ENCODE measurements around the gene CPSF4. TPM values are rescaled to one million over a fixed set of nuclear protein-coding genes. Genes with fewer than 3 reads are reported as not detected.

Gene CPSF4
- total RNA-seq (ENCODE audit: insufficient read depth, low replicate concordance): 16.1 TPM

DNA sequence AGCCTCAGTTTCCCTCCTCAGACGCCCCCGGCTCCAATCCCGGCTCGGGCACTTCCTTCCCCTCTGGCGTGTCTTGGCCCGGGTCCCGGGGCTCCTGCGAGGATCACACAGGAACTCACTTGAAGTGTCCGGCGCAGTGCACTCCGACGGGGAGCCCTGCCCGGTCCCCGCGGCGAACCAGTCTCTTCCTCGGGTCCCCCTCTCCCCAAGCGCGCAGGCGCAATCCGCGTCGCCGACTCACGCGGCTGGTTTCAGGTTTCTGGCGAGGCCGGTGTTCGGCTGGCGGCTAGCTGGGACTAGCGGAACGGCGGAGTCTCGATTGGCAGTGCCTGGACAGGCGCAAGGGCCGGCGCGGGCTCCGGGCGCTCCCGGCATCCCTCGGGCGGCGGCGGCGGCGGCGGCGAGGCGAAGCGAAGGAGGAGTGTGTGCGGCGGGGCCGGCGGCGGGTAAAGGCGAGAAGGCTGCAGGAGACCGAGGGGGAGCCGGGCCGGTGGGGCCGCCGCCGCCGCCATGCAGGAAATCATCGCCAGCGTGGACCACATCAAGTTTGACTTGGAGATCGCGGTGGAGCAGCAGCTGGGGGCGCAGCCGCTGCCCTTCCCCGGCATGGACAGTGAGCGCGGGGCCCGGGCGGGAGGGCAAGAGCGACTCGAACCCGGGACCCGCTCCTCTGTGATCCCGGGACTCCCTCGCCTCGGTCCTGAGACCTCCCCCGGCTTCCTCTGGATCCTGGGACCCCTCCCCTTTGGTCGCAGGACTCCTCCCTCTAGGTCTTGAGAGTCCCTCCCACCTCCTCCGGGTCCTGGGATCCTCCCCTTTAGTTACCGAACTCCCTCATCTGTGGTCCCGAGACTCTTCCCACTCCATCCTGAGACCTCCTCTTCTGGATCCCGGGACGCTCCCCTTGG lies at the start of gene CPSF4, which contains the start of gene PTCD1:
Gene CPSF4 (plus strand): TSS at position 371 of the 908 bp plus-strand sequence. CDS start 140 bp downstream, at position 511.
Gene PTCD1 (minus strand): TSS at position 226 of the 908 bp plus-strand sequence. CDS start 3,556 bp downstream, outside the sequence.
- peak; percentile 98 for DNase-seq (ENCODE audit: low spot score)

DNA sequence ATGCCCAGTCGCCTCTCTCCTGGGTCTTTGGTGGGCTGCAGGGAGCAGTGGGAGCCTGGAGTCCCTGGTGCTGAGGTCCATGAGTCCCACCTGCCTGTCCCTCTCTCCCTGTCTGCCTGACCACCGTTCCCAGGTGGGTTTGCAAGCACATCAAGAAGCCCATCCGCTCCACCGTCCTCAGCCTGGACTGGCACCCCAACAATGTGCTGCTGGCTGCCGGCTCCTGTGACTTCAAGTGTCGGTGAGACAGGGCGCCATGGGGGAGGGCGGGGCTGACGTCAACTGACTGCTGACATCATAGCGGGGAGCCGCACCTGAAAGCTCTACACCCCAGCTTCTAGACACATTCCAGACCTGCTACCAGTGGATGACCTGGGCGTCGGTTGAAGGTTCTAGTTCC lies 49.0 kb upstream of the CPSF4 start:
- no peak for DNase-seq (ENCODE audit: low spot score)

DNA sequence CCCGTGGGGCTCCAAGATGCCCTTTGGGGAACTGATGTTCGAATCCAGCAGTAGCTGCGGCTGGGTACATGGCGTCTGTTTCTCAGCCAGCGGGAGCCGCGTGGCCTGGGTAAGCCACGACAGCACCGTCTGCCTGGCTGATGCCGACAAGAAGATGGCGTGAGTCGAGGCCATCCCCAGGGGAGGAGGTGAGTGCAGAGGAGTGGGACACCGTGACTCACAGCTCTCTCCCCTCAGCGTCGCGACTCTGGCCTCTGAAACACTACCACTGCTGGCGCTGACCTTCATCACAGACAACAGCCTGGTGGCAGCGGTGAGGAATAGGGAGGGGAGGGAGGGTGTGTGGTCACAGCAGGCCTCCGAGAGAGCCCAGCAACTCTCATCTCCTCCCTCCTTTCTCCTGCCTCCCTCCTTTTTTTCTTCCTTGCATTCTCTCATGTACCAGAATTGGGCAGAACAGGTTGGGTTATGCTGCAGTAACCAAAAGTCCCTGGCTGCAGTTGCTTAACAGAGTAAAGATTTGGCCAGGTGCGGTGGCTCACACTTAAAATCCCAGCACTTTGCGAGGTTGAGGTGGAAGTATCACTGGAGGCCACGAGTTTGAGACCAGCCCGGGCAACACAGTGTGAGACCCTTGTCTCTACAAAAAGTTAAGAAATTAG lies 47.7 kb upstream of the CPSF4 start:
- DNase-seq (ENCODE audit: low spot score): no peak

DNA sequence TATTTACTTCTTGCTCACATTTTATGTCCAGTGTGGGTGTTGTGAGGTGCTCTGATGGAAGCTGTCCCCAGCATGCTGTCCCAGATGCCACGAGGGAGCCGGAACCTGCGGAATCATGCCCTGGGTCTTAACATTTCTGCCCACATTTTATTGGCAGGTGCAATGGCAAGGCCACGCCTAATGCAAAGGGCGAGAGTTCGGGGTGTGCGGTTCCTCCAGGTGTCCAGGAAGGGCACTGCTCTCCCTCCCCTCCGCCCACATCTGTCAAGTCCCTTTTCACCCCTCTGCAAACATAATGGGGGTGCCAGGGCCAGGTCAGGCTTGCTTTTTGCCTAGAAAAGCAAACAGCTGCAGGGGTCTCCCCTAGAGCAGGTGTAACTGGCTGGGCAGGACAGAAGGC lies 46.7 kb upstream of the CPSF4 start:
- DNase-seq (ENCODE audit: low spot score): no peak

DNA sequence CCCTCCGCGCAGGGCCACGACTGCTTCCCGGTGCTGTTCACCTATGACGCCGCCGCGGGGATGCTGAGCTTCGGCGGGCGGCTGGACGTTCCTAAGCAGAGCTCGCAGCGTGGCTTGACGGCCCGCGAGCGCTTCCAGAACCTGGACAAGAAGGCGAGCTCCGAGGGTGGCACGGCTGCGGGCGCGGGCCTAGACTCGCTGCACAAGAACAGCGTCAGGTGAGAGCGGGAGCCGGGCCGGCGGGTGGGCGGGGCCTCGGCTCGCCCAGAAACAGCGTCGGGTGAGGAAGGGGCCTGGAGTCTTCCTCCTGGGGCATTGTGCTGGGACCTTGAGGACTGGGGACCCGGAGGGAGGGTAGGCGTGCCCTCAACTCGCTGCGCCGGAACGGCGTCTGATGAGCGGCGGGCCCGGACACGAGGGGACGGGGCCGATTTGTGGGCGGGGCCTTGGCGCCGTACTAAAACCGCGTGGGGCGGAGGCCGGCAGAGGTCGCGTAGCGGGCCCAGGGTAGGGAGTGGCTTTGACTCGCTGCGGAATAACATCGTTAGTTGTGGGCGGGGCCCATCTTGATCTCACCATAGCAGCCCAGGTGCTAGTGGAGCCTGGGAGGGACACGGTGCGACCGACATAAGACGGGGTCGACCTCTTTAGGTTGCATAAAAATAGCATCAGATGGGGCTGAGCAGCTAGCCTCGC lies 45.9 kb upstream of the CPSF4 start:
- DNase-seq (ENCODE audit: low spot score): peak; percentile 70

DNA sequence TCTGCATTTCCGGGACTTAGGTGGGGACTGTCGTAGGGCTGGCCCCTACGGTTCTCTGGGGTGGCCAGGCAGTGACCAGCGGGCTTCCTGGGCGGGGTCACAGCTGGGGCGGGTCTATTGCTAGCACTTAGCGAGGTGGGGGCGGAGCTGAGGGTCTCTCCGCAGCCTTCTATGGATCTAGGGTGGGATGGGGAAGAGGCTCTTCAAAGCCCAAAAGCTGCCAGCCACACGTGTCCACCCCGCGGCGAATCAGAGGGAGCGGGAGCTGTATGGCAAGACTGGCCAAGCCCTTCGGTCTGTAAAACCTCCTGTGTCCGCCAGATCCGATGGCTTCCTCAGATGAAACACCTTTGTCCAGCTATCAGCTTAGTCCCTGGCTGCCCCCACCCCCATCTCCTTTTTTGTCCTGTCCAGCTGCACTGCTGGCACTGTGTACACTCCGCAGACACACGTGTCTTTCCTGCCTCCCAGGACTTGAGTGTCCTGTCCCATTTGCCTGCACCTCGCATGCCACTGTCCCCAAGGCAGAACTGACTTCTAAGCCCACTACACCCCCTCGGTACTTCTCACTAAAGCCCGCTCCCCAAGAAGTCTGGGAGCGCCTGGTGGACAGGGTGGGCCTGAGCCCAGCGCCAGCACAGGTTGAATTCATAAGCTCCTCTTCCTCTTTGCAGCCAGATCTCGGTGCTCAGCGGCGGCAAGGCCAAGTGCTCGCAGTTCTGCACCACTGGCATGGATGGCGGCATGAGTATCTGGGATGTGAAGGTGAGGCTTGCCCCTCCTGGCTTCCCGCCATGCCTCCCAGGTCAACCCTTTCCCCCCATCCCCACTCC lies 45.2 kb upstream of the CPSF4 start:
- DNase-seq (ENCODE audit: low spot score): peak; percentile 35

DNA sequence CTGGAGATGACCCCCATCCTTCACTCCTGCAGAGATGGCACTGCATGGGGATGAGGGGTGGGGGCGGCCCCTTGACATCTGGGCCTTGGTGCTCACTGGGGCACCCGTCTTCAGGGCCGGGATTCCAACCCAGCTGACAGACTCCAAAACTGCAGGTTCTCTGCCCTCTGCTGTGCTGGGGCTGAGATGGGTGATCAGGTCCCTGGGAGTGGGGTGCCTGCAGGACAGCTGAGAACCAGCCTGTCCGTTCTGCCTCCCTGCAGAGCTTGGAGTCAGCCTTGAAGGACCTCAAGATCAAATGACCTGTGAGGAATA lies 44.6 kb upstream of the CPSF4 start:
- no peak for DNase-seq (ENCODE audit: low spot score)

DNA sequence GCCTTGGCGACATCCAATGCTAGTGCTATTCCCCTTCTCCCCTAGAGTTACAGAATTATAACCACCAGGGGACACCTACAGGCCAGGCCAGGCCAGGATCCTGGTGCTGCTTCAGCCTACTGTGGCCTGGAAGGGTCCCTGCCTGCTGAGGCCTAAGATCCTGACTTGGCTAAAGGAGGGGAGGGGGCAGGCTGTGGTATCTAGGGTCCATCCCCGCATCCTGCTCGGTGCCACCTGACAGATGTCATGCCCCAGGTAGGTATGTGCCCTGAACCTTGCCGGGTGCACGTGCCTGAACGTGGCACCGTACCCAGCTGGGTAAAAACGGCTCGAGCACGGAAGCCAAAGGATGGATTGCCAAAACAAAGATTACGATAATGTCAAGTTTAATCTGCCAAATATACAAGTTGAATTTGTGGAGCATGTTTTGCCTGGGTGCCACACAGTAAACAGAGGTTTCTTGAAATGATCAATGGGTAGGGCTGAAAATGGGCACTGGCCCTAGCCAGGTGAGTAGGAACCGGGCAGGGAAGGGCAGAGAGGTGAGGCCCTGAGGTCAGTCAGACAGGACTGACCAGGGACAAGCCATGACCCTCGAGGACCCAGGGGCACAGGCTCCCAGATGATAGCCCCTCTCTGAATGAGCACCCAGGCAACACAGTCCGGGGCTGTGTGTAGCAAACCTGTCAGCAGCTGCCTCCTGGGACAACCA lies 43.0 kb upstream of the CPSF4 start:
- DNase-seq (ENCODE audit: low spot score): no peak

DNA sequence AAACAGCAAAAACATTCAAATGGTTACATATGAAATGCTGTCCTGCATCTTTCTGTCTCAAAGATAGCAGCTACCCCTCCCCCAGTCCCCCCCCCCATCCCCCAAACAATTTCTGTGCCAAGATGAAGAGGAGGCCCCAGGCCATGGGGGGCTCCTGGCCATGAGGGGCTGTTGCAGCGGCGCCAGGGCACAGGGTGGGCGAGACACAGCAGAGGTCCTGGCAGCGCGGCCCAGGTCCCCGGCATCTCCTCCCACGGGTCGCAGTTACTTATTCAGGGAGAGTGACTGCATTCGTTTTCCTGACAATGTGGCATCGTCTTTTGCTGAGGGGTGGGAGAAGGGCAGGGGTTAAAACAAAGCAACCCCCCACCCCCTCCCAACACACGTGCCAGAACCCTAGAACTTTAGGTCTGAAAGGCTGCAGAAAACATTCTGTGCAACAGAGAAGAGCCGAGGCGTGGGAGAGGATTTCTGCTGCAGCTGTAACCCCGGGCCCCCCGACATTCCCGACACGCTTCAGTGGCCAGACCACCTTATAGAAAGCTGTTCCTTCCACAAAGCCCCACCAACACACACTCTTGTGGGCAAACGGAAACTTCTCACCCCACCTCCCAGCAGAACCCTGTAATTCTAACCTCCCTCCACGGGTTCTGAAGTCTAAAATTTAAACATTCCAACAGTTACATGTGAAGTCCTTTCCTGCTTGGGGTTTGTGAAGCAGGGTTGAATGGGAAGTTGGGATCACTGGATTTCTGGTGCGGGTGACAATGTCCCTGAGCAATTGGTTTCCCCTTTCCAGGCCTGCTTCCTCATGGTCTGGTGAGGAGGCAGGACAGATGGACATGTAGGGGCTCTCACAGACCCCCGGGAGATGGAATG lies 42.1 kb upstream of the CPSF4 start:
- no peak for DNase-seq (ENCODE audit: low spot score)

DNA sequence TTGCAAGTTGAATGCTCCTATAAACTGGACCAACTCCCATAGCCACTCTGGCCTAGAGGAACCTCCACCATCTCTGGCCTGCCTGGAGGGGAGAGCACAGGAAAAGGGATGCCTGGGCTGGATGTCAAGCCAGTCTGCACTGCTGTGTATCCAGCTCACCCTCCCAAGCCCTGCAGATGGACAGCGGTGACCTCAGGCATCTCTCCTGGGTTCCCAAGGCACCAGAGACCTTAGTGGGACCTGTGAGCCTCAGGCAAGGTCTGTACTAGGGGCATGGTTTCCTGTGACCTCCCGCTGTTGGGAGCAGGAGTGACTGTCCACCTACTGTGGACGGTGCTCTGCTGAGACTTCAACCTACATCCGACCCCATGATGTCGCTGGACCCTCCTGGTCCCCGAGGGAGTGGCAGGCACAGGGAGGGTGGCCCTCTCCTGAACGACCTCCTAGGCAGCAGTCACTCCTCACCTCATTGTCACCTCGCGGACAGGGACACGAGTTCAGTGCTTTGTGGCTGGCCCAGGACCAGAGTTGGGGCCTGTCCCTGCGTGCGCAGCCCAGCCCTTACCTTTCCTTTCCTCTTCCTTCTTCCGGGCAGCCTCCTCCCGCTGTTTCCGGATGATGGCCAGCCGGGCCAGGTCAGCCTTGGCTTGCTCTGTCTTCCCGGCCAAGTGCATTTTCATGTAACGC lies 41.3 kb upstream of the CPSF4 start:
- DNase-seq (ENCODE audit: low spot score): no peak

DNA sequence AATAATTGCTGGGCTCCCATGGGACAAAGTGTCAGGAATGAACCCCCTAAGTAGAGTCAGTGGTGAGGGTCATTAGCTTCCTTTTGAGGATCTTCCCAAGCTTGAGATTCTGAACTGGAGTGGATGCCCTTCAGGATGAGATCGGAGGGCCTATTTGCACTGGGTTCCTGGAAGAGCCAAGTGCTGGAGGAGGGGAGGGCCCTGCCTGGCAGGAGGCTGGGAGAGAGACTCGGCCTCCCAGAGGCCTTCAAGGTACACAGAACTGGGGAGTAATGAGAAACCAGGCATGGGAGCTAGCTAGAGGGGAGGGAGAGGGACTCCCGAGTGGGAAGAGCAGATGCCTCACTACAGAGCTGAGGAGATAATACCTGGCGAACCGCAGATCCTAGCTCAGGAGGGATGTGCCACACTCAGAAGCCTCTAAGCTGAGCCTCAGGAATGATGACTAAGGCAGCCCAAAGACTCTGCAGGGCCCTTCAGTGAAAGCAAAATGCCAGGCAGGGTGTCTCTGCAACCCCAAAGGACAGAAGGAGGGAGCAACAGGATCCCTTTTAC lies 39.8 kb upstream of the CPSF4 start:
- DNase-seq (ENCODE audit: low spot score): no peak

DNA sequence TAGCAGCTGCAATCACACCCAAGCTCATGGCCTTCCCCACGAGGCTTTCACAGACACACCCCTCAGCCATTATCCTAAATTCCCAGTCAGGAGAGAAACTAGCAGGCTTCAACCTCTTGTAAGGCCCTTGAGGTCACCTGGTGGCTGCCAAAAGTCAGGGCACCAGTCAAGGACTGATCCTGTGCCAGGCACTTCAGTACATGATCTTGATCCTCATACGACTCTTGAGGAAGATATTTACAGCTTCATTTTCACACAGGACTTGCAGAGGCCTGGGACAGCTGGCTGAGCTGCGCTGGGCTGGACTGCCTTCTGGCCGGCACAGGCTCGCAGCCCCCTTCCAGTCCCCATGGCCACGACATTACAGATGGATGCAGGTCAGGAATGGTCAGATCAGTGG lies 39.1 kb upstream of the CPSF4 start:
- no peak for DNase-seq (ENCODE audit: low spot score)

DNA sequence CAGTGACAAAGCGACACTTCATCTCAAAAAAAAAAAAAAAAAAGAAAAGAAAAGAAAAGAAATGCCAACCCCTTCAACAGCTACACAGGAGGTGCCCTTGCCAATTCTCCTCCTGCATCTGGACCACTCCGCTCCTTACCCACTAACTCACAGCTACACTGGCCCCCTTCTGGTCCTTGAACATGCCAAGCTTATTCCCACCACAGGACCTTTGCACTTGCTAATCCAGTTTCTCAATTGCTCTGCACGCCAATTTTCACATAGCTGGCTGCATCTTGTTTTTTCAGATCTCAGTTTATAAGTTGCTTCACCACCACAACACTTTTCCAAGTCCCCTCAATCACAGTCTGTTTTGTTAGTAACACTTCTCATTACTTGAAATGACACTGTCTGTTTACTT lies 35.9 kb upstream of the CPSF4 start:
- DNase-seq (ENCODE audit: low spot score): no peak

DNA sequence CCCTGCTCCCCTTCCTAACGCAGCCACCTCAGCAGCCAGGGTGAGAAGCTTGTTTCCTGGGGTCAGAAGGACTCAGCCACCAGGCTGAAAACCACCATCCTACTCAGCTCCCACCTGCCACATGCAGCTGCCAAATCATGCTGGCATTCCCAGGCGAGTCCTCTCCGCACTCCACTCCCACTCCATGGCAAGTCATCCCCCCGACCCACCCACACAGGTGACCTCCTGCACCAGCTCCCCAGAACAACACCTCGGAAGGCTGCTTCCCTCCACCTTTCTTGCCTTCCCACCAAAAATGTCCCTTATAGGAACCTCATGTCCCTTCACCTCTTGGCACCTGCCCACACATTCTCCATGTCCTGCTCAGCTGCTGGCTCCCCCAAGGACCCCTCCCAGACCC lies 35.0 kb upstream of the CPSF4 start:
- DNase-seq (ENCODE audit: low spot score): no peak

DNA sequence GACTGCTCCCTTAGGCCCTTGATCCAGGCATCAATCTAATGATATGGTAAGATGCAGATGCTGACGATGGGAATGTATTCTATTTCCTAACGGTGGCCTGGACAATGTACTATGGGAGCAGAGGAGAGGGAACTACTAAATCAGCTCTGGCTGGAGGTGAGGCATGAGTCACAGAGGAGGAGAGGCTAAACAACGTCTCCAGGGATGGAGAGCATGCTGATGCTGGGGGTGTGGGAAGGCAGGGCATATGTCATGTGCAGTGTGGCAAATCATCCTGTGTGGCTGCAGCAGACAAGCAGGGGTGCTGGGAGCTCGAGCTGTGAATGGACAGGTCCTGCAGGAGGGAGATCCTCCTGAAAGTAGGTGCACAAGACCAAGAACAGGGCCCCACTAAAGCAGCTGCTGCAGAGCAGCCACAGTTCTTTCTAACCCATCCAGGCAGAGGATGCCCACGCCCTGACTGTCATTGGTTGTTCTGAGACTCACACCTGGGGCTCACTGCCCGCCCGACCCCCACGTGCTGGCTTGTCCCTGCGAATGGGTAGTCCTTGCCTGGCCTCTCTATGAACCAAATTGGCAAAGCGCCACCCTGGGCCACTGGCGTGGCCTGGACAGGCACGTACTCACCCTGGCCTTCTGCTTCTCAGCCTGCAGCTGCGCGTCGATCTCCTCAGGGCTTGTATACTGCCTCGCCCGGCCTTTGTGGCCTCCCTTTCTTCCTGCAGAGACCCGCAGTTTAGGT lies 34.3 kb upstream of the CPSF4 start:
- DNase-seq (ENCODE audit: low spot score): no peak

DNA sequence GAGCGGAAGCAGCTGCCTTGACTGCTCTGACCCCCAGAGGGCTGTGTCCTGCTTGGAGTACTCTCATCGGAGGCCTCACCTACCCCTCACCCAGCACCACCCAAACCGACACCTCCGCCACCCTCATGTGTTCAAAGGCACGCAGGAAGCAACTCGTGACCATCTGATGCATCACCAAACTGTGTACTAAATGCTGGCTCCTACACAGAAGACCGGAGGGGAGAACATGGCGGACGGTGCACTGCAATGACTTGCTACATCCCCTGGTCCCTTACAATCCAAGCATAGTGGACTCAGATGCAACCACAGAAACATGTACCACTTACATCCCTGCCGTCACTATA lies 33.8 kb upstream of the CPSF4 start:
- DNase-seq (ENCODE audit: low spot score): no peak

DNA sequence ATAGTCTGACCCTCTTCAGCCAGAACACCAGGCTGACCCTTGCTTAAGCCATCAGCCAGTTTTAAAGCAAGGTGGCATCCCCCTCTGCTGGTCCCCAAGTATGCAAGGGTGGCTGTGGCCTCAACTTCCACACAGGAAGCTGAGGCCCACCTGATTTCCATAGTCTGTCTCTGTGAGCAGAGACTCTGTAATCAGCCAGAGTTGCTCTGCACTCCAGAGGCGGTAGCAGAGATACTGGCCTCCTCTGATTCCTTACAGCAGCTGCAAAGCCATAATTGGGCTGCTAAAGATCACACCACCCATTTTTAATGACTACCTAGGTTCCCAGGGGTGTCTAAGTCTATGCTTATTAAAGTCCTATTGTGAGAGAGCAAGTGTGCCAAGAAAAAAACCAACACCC lies 32.2 kb upstream of the CPSF4 start:
- no peak for DNase-seq (ENCODE audit: low spot score)

DNA sequence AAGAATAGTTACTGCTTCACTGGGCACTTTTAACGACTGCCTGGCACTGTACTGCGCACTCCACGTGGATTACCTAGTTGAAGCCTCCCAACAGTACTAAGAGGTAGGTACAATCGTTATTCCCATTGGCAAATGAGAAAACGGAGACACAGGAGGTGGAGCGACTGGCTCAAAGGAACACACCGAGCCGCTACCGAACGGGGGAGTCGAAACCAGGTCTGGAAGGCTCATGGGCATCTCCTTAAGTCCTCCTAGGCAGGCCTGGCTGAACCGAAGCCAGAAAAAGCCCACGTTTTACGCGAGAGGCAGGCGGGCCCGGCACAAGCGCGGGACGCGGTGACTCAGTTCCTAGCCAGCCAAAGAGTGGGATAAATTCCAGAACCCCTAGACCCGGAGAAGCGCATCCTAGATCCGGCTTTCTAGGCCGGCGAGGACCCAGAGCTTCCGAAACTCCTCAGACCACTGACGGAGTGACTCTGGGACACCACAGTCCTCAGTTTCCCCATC lies 30.8 kb upstream of the CPSF4 start:
- peak; percentile 62 for DNase-seq (ENCODE audit: low spot score)

All from umbilical cord (tissue), 2 donors.